ENCODE results near the gene HYAL3.

The HYAL3 gene

DNA sequence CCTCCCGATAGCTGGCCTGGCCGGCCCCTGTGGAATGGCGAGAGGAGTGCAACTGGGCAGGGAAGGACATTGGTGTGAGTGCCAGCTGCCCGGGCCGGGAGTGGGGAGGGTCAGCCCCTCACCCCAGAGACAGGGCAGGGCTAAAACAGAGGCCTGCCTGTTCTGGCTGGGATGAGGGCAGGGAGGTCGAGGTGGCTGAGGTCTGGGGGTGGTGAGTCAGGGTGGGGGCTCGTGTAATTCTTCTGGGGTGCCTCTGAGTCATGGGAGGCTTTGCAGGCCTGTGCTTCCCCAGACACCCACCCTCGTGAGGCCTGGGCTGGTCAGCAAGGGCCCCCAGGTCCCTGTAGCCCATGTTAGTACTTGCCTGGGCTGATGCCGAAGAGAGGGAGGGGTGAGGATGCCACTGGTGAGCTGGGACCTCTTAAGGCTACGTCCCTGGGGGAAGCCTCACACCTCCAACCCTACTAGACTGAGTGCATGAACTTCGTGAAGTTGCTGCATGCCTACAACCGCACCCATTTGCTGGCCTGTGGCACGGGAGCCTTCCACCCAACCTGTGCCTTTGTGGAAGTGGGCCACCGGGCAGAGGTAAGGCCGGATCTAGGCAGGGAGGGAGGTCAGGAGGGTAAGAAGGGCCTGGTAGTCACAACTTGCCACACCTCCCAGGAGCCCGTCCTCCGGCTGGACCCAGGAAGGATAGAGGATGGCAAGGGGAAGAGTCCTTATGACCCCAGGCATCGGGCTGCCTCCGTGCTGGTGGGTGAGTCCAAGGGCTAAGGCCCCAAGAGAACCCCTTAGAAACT is 28.6 kb downstream of the HYAL3 start:
- H3K27ac Mint-ChIP-seq: no peak overlapping the region
- no peaks in the 10 kb centered on the region for H3K36me3 Mint-ChIP-seq (ENCODE audit: low read depth)
- H3K4me3 Mint-ChIP-seq: no peak overlapping the region
- H3K27me3 Mint-ChIP-seq: peaks cover 67% of the 10 kb centered on the region
- H3K9me3 Mint-ChIP-seq: no peaks in the 10 kb centered on the region
- intact Hi-C loops (cut with micrococcal nuclease): no loop called here
- H3K4me1 Mint-ChIP-seq (ENCODE audit: low read depth): peaks cover 23% of the 10 kb centered on the region

DNA sequence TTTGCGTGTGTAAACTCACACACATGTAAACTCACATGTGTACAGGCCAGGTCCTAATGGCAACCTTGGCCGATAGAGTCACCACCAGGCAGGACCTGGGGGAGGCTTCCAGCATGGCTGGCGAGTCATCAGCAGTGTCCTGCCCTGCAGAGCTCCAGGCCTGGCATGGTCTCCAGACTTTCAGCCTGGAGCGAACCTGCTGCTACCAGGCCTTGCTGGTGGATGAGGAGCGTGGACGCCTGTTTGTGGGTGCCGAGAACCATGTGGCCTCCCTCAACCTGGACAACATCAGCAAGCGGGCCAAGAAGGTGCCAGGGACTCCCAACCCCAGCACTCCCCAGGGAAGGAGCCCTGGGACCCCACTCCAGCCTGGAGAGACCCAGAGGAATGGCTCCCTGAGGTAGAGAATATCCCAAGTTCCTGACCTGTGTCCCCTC is 29.2 kb downstream of the HYAL3 start:
- H3K9me3 Mint-ChIP-seq: no peaks in the 10 kb centered on the region
- H3K4me1 Mint-ChIP-seq (ENCODE audit: low read depth): peaks cover 18% of the 10 kb centered on the region
- H3K27me3 Mint-ChIP-seq: peaks cover 65% of the 10 kb centered on the region
- no peak overlapping the region for H3K27ac Mint-ChIP-seq
- no peaks in the 10 kb centered on the region for H3K36me3 Mint-ChIP-seq (ENCODE audit: low read depth)
- no peak overlapping the region for H3K4me3 Mint-ChIP-seq
- intact Hi-C loops (cut with micrococcal nuclease): no loop called here

DNA sequence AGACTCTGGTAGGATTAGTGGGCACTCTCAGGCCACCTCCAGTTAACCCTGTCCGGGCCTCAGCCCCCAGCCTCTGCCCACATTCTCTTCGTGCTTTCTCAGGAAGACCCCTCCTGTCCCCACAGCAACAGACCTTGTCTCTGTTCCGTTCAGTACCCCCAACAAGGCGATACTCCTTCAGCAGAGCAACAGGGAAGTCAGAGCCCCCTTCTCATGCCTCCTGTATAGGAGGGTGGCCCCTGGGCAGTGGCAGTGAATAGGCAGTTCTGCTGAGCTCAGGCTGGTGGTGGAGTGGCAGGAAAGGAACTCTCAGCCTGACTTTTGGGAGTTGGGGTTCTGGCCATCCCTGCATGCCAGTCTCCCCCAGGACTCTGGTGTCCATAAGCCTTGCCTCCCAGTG is 29.7 kb downstream of the HYAL3 start:
- peaks cover 61% of the 10 kb centered on the region for H3K27me3 Mint-ChIP-seq
- peaks cover 15% of the 10 kb centered on the region for H3K4me1 Mint-ChIP-seq (ENCODE audit: low read depth)
- intact Hi-C loops (cut with micrococcal nuclease): no loop called here
- H3K9me3 Mint-ChIP-seq: no peaks in the 10 kb centered on the region
- no peak overlapping the region for H3K27ac Mint-ChIP-seq
- H3K36me3 Mint-ChIP-seq (ENCODE audit: low read depth): no peaks in the 10 kb centered on the region
- no peak overlapping the region for H3K4me3 Mint-ChIP-seq

- no peaks in the 10 kb centered on the region for H3K9me3 Mint-ChIP-seq
- no peaks in the 10 kb centered on the region for H3K36me3 Mint-ChIP-seq (ENCODE audit: low read depth)
Measured at GRCh38 chr3:50268703-50269451, 30.3 kb downstream of the HYAL3 start, which contains the start of gene SEMA3B. Gene SEMA3B, plus strand, starts transcription at chr3:50269147. Its CDS starts 94 bp downstream, at chr3:50269241.

DNA sequence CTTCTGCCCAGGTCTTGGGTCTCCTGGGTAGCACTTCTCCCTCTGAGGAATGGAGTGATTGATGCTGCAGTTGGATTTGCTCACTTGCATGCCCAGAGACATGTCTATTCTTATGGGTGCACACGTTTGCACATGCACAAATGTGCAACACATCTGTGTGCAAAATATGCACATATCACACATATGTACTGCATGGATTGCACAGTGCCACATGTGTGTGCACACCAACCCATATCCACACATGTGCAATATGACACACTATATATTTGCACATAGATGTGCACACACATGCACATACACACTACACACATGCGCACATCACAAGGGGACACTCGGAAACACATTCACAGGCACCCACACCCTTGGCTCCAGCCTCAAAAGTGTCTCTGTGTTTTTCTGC is 30.9 kb downstream of the HYAL3 start:
- Mint-ChIP-seq H3K9me3 (no peaks in the 10 kb centered on the region), H3K27ac (no peak overlapping the region), H3K27me3 (peaks cover 51% of the 10 kb centered on the region), H3K4me3 (no peak overlapping the region), H3K36me3 (ENCODE audit: low read depth) (no peaks in the 10 kb centered on the region), H3K4me1 (ENCODE audit: low read depth) (peaks cover 15% of the 10 kb centered on the region)
- intact Hi-C loops (cut with micrococcal nuclease): no loop called here

More at GRCh38 chr3:50268703-50269451, 30.3 kb downstream of the HYAL3 start, which contains the start of gene SEMA3B:
- intact Hi-C loops (cut with micrococcal nuclease): no loop called here
- Mint-ChIP-seq H3K27ac (no peak within 1 kb of the TSS), H3K4me3 (no peak within 1 kb of the TSS), H3K27me3 (peaks cover 55% of the 10 kb centered on the region), H3K4me1 (ENCODE audit: low read depth) (peaks cover 13% of the 10 kb centered on the region)

DNA sequence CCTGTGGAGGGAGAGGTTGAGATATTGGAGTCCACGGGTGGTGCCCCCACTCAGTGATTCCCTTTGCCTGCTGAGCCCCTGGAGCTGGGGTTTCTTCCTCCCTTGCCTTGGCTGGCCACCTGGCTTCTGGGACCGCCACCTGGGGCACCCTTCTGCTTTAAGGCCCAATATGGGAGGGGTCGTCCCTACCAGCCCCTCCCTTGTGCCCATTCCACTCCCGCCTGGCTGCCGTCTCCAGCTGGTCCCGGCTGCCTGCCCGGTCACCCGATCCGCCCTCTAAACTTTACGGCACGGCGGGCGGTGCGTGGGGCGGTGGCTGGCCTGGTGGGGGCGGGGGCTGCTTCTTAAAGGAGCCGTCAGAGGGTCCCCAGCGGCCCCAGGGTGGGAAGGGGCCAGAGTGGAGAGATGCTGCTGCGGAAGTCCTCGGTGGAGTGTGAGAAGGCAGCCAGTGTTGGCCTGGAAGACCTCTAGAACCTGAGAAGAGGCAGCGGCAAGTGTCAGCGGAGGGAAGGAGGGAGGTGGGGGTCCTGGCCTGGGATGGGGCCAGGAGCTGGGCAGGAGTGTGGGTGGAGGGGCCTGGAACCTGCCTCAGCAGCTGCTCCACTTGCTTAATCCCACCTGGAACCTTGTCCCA is 31.8 kb downstream of the HYAL3 start:
- Mint-ChIP-seq H3K27me3 (peaks cover 47% of the 10 kb centered on the region), H3K27ac (no peak overlapping the region), H3K36me3 (ENCODE audit: low read depth) (peaks cover 7% of the 10 kb centered on the region), H3K4me3 (no peak overlapping the region), H3K9me3 (no peaks in the 10 kb centered on the region), H3K4me1 (ENCODE audit: low read depth) (peaks cover 16% of the 10 kb centered on the region)
- intact Hi-C loops (cut with micrococcal nuclease): no loop called here

GRCh38 chr3:50266836-50267235 is 32.4 kb downstream of the HYAL3 start:
- no peaks in the 10 kb centered on the region for H3K9me3 Mint-ChIP-seq
- peaks cover 45% of the 10 kb centered on the region for H3K27me3 Mint-ChIP-seq
- no peak overlapping the region for H3K27ac Mint-ChIP-seq
- intact Hi-C loops (cut with micrococcal nuclease): no loop called here
- H3K4me1 Mint-ChIP-seq (ENCODE audit: low read depth): peaks cover 16% of the 10 kb centered on the region
- H3K36me3 Mint-ChIP-seq (ENCODE audit: low read depth): peaks cover 13% of the 10 kb centered on the region
- H3K4me3 Mint-ChIP-seq: no peak overlapping the region

GRCh38 chr3:50266017-50266416 is 33.2 kb downstream of the HYAL3 start:
- peaks cover 40% of the 10 kb centered on the region for H3K27me3 Mint-ChIP-seq
- H3K27ac Mint-ChIP-seq: no peak overlapping the region
- peaks cover 21% of the 10 kb centered on the region for H3K36me3 Mint-ChIP-seq (ENCODE audit: low read depth)
- no peak overlapping the region for H3K4me3 Mint-ChIP-seq
- intact Hi-C loops (cut with micrococcal nuclease): no loop called here
- H3K4me1 Mint-ChIP-seq (ENCODE audit: low read depth): peaks cover 23% of the 10 kb centered on the region
- no peaks in the 10 kb centered on the region for H3K9me3 Mint-ChIP-seq

- H3K27ac Mint-ChIP-seq: no peak overlapping the region
- H3K4me1 Mint-ChIP-seq (ENCODE audit: low read depth): peaks cover 24% of the 10 kb centered on the region
- intact Hi-C loops (cut with micrococcal nuclease): no loop called here
- peaks cover 23% of the 10 kb centered on the region for H3K36me3 Mint-ChIP-seq (ENCODE audit: low read depth)
- no peak overlapping the region for H3K4me3 Mint-ChIP-seq
- H3K9me3 Mint-ChIP-seq: no peaks in the 10 kb centered on the region
- H3K27me3 Mint-ChIP-seq: peaks cover 40% of the 10 kb centered on the region
Measured at GRCh38 chr3:50265571-50265970, 33.6 kb downstream of the HYAL3 start.

GRCh38 chr3:50264964-50265485 is 34.2 kb downstream of the HYAL3 start:
- peaks cover 24% of the 10 kb centered on the region for H3K4me1 Mint-ChIP-seq (ENCODE audit: low read depth)
- H3K4me3 Mint-ChIP-seq: no peak overlapping the region
- H3K27ac Mint-ChIP-seq: no peak overlapping the region
- intact Hi-C loops (cut with micrococcal nuclease): no loop called here
- peaks cover 23% of the 10 kb centered on the region for H3K36me3 Mint-ChIP-seq (ENCODE audit: low read depth)
- no peaks in the 10 kb centered on the region for H3K9me3 Mint-ChIP-seq
- H3K27me3 Mint-ChIP-seq: peaks cover 40% of the 10 kb centered on the region

GRCh38 chr3:50264383-50264963 is 34.7 kb downstream of the HYAL3 start:
- Mint-ChIP-seq H3K27me3 (peaks cover 40% of the 10 kb centered on the region), H3K36me3 (ENCODE audit: low read depth) (peaks cover 28% of the 10 kb centered on the region), H3K4me3 (no peak overlapping the region), H3K9me3 (no peaks in the 10 kb centered on the region), H3K27ac (peak overlapping the region; percentile 19), H3K4me1 (ENCODE audit: low read depth) (peaks cover 29% of the 10 kb centered on the region)
- intact Hi-C loops (cut with micrococcal nuclease): no loop called here

DNA sequence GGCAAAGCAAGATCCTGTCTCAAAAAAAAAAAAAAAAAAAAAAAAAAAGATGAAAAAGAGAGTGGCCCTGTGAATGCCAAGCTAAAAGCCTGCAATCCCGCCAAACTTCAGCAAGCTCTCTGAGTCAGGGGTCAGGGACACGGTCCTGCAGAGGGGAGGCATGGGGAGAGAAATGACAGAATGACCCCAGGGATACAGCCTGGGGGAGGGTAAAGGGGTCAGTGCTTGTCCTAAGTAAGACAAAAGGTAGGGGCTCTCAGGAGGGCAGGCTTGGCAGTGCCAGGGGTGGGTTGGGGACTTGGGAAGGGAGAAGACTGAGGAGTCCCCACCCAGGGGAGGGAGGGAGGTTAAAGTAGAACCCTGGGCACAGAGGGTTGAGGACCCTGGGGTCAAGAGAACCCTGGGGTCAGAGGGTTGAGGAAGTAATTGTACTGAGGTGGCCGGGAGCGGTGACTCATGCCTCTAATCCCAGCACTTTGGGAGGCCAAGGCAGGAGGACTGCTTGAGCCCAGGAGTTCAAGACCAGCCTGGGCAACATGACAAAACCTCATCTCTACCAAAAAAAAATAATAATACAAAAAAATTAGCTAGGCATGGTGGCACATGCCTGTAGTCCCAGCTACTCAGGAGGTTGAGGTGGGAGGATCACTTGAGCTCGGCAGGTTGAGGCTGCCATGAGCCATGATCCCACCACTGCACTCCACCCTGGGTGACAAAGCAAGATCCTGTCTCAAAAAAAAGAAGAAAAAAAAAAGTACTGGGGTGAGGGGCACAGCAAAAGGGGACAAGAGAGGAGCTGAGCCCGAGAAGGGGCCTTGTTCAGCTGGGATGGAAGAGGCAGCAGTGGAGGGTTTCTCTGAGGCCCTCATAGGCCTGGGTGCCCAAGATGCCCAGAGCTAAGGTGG is 35.5 kb downstream of the HYAL3 start:
- peak overlapping the region; percentile 19 for H3K27ac Mint-ChIP-seq
- H3K9me3 Mint-ChIP-seq: no peaks in the 10 kb centered on the region
- peaks cover 36% of the 10 kb centered on the region for H3K36me3 Mint-ChIP-seq (ENCODE audit: low read depth)
- intact Hi-C loops (cut with micrococcal nuclease): no loop called here
- no peak overlapping the region for H3K4me3 Mint-ChIP-seq
- peaks cover 36% of the 10 kb centered on the region for H3K4me1 Mint-ChIP-seq (ENCODE audit: low read depth)
- H3K27me3 Mint-ChIP-seq: peaks cover 35% of the 10 kb centered on the region

GRCh38 chr3:50262778-50263177 is 36.4 kb downstream of the HYAL3 start:
- H3K36me3 Mint-ChIP-seq (ENCODE audit: low read depth): peaks cover 45% of the 10 kb centered on the region
- peaks cover 46% of the 10 kb centered on the region for H3K4me1 Mint-ChIP-seq (ENCODE audit: low read depth)
- peaks cover 27% of the 10 kb centered on the region for H3K27me3 Mint-ChIP-seq
- no peak overlapping the region for H3K4me3 Mint-ChIP-seq
- no peak overlapping the region for H3K27ac Mint-ChIP-seq
- H3K9me3 Mint-ChIP-seq: no peaks in the 10 kb centered on the region
- intact Hi-C loops (cut with micrococcal nuclease): no loop called here

Measured in dendritic cell treated with granulocyte-macrophage colony-stimulating factor and Interleukin-4, amounts not matched to agents 40 ng/mL and 50 ng/mL, for 4 days (primary cell).